Chondrocyte (in vitro differentiated cells): ENCODE results near the gene MORN2. TPM values are rescaled to one million over a fixed set of nuclear protein-coding genes. Genes with fewer than 3 reads are reported as not detected.

ENCODE experiments used
- DNase-seq: peaks from one replicate; pipeline ENCODE4 v3.0.0; 2021; ENCODE audit warnings: mixed read lengths, low spot score
- H3K27ac Mint-ChIP-seq: one replicate; pipeline ENCODE4 v1.8.0; 2021; ENCODE audit warnings: mild to moderate bottlenecking, moderate library complexity, mixed read lengths; ENCODE audit not compliant: unreplicated experiment
- H3K27me3 Mint-ChIP-seq: 2 replicates; pipeline ENCODE4 v1.8.0; 2021; ENCODE audit warnings: low read depth, mixed read lengths
- H3K36me3 Mint-ChIP-seq: 2 replicates; pipeline ENCODE4 v1.8.0; 2021; ENCODE audit warnings: low read depth, mixed read lengths
- H3K4me1 Mint-ChIP-seq: 2 replicates; pipeline ENCODE4 v1.8.0; 2021; ENCODE audit warnings: low read depth, mild to moderate bottlenecking, mixed read lengths
- H3K4me3 Mint-ChIP-seq: one replicate; pipeline ENCODE4 v1.8.0; 2021; ENCODE audit warnings: mild to moderate bottlenecking, moderate library complexity, mixed read lengths; ENCODE audit not compliant: unreplicated experiment
- H3K9me3 Mint-ChIP-seq: 2 replicates; pipeline ENCODE4 v1.8.0; 2021; ENCODE audit warnings: low read depth, mixed read lengths
- total RNA-seq: library from RNA; stranded (reverse); gene quantifications from 3 replicates; pipeline ENCODE4 v1.2.1, GENCODE V29; 2021
- TF ChIP-seq, protein P1 (sequence below): fragments of 200-600 bp; sonication (generic); IDR thresholded peaks from 2 replicates; pipeline ENCODE4 v1.5.0; 2021; ENCODE audit warnings: antibody characterized with exemption, mild to moderate bottlenecking, moderate library complexity

Gene MORN2
- total RNA-seq, 1 donor from 2014 or later: 9.8 TPM

GRCh38 chr2:38905251-38905650 lies 29.5 kb downstream of the MORN2 start:
- H3K27me3 Mint-ChIP-seq: no peaks in the 10 kb centered on the region
- no peak overlapping the region for H3K27ac Mint-ChIP-seq
- no peaks in the 10 kb centered on the region for H3K9me3 Mint-ChIP-seq
- TF ChIP-seq, protein P1, sequence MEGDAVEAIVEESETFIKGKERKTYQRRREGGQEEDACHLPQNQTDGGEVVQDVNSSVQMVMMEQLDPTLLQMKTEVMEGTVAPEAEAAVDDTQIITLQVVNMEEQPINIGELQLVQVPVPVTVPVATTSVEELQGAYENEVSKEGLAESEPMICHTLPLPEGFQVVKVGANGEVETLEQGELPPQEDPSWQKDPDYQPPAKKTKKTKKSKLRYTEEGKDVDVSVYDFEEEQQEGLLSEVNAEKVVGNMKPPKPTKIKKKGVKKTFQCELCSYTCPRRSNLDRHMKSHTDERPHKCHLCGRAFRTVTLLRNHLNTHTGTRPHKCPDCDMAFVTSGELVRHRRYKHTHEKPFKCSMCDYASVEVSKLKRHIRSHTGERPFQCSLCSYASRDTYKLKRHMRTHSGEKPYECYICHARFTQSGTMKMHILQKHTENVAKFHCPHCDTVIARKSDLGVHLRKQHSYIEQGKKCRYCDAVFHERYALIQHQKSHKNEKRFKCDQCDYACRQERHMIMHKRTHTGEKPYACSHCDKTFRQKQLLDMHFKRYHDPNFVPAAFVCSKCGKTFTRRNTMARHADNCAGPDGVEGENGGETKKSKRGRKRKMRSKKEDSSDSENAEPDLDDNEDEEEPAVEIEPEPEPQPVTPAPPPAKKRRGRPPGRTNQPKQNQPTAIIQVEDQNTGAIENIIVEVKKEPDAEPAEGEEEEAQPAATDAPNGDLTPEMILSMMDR: no peak
- no peak for DNase-seq
- H3K4me3 Mint-ChIP-seq: no peak overlapping the region
- H3K4me1 Mint-ChIP-seq: no peaks in the 10 kb centered on the region
- H3K36me3 Mint-ChIP-seq: no peaks in the 10 kb centered on the region

- Mint-ChIP-seq H3K36me3 (no peaks in the 10 kb centered on the region), H3K27me3 (no peaks in the 10 kb centered on the region), H3K27ac (no peak overlapping the region), H3K4me3 (no peak overlapping the region), H3K9me3 (no peaks in the 10 kb centered on the region), H3K4me1 (no peaks in the 10 kb centered on the region)
- TF ChIP-seq, protein P1: no peak
- no peak for DNase-seq
Observed at GRCh38 chr2:38907242-38907641, 31.5 kb downstream of the MORN2 start.

GRCh38 chr2:38907743-38908562 lies 32.2 kb downstream of the MORN2 start:
- Mint-ChIP-seq H3K36me3 (no peaks in the 10 kb centered on the region), H3K4me3 (no peak overlapping the region), H3K4me1 (no peaks in the 10 kb centered on the region), H3K27ac (no peak overlapping the region), H3K27me3 (no peaks in the 10 kb centered on the region), H3K9me3 (no peaks in the 10 kb centered on the region)
- TF ChIP-seq, protein P1: no peak
- no peak for DNase-seq

- no peak for DNase-seq
- Mint-ChIP-seq H3K27me3 (no peaks in the 10 kb centered on the region), H3K4me3 (no peak overlapping the region), H3K4me1 (no peaks in the 10 kb centered on the region), H3K36me3 (no peaks in the 10 kb centered on the region), H3K27ac (no peak overlapping the region), H3K9me3 (no peaks in the 10 kb centered on the region)
- TF ChIP-seq, protein P1: no peak
Observed at GRCh38 chr2:38909872-38910271, 34.1 kb downstream of the MORN2 start.

DNA sequence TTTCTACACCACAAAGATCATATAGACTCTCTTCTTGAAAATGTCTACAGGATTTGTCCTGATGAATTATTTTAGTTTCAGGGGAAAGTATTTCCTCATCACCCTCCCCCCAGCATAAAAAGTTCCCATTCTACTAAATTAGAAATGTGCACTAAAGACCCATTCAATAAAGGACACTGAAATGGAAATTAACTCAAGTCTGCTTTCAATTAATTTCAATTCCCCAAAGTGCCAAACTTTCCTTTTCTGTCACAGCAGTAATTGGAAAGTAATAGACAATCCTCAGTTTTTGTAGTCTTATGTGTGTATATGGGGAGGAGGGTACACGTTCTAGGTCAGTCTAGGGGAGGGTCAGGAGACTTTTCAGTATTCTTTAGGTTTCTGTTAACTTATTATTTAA lies 35.4 kb downstream of the MORN2 start:
- no peaks in the 10 kb centered on the region for H3K36me3 Mint-ChIP-seq
- no peaks in the 10 kb centered on the region for H3K4me1 Mint-ChIP-seq
- H3K27ac Mint-ChIP-seq: no peak overlapping the region
- TF ChIP-seq, protein P1: no peak
- no peak overlapping the region for H3K4me3 Mint-ChIP-seq
- H3K27me3 Mint-ChIP-seq: no peaks in the 10 kb centered on the region
- no peaks in the 10 kb centered on the region for H3K9me3 Mint-ChIP-seq
- DNase-seq: no peak
